Suppressor macrophage treated with lipopolysaccharide for 1 hour (primary cell): ENCODE measurements around the gene FAT4.

ENCODE experiments used
- DNase-seq, 3 donors: peaks; one replicate each; pipeline ENCODE4 v3.0.0-alpha.2; 2020 to 2022

Gene FAT4

GRCh38 chr4:125314676-125315575, at the start of gene FAT4:
TSS of gene FAT4 (plus strand) at chr4:125314955. CDS start at chr4:125316412, 1,457 bp downstream.
- peak; percentile 72 to 87 (median 77) for DNase-seq

- DNase-seq = no peak
These were observed 48.9 kb upstream of the FAT4 start for GRCh38 chr4:125265846-125266245.

GRCh38 chr4:125266901-125267604, 47.7 kb upstream of the FAT4 start:
- DNase-seq = peak; percentile 20 to 67 (median 57)

GRCh38 chr4:125267630-125268029, 47.1 kb upstream of the FAT4 start:
- DNase-seq = no peak

GRCh38 chr4:125268068-125268755, 46.5 kb upstream of the FAT4 start:
- DNase-seq = no peak

- DNase-seq = no peak
These were observed 37.9 kb upstream of the FAT4 start for GRCh38 chr4:125276811-125277210.

GRCh38 chr4:125277790-125278189, 37.0 kb upstream of the FAT4 start:
- no peak for DNase-seq

- no peak for DNase-seq
These were observed 33.8 kb upstream of the FAT4 start for GRCh38 chr4:125280892-125281403.

- DNase-seq = peak; percentile 25 to 60 (median 53)
These were observed 31.0 kb upstream of the FAT4 start for GRCh38 chr4:125283707-125284279.

GRCh38 chr4:125297116-125297515, 17.6 kb upstream of the FAT4 start:
- DNase-seq = no peak

- DNase-seq = no peak
These were observed 11.7 kb upstream of the FAT4 start for GRCh38 chr4:125303058-125303457.

GRCh38 chr4:125303821-125304220, 10.9 kb upstream of the FAT4 start:
- no peak for DNase-seq

- no peak for DNase-seq
These were observed 8.6 kb upstream of the FAT4 start for GRCh38 chr4:125306112-125306511.

GRCh38 chr4:125306533-125306932, 8.2 kb upstream of the FAT4 start:
- DNase-seq = no peak

- no peak for DNase-seq
These were observed 3.3 kb upstream of the FAT4 start for GRCh38 chr4:125311503-125311902.

- DNase-seq = peak; percentile 75 to 86 (median 86)
These were observed 1.3 kb upstream of the FAT4 start for GRCh38 chr4:125313497-125313896.

- DNase-seq = no peak
These were observed 627 bp upstream of the FAT4 start for GRCh38 chr4:125313989-125314667.

GRCh38 chr4:125315576-125316400, 1.0 kb downstream of the FAT4 start:
- DNase-seq = peak in 2 of 3 donors; percentile 39 to 58

- peak in 1 of 3 donors; percentile 8 for DNase-seq
These were observed 1.6 kb downstream of the FAT4 start for GRCh38 chr4:125316401-125316790.

- peak; percentile 21 to 31 (median 25) for DNase-seq
These were observed 2.2 kb downstream of the FAT4 start for GRCh38 chr4:125316791-125317524.

- peak; percentile 14 to 45 (median 21) for DNase-seq
These were observed 2.7 kb downstream of the FAT4 start for GRCh38 chr4:125317525-125317877.
